Activated gamma-delta T cell treated with anti-CD3 and anti-CD28 coated beads, Interleukin-2, amount 50 U/mL, for 16 hours (primary cell): ENCODE data around the gene VWA8.
"Not testable (repeated sequence)": the region's sequence is repeated elsewhere in the genome, so short reads cannot be mapped to it uniquely, and the experiment has no call there.

Experiments
- DNase-seq: peaks from one replicate; pipeline ENCODE4 v3.0.0-alpha.2; 2020; ENCODE audit warnings: low read depth

VWA8 gene

GRCh38 chr13:41552031-41552430 is 408.9 kb downstream of the VWA8 start:
- no peak for DNase-seq

- DNase-seq = no peak
These were observed 410.6 kb downstream of the VWA8 start for GRCh38 chr13:41550276-41550675.

- DNase-seq = no peak
These were observed 411.4 kb downstream of the VWA8 start for GRCh38 chr13:41549491-41549890.

GRCh38 chr13:41548910-41549309 is 412.0 kb downstream of the VWA8 start:
- DNase-seq = no peak

- no peak for DNase-seq
These were observed 412.9 kb downstream of the VWA8 start for GRCh38 chr13:41548031-41548430.

- no peak for DNase-seq
These were observed 413.5 kb downstream of the VWA8 start for GRCh38 chr13:41547251-41548000.

GRCh38 chr13:41546372-41547190 is 414.3 kb downstream of the VWA8 start:
- no peak for DNase-seq

GRCh38 chr13:41545432-41545707 is 415.5 kb downstream of the VWA8 start:
- DNase-seq = no peak

- DNase-seq = no peak
These were observed 417.1 kb downstream of the VWA8 start for GRCh38 chr13:41543664-41544300.

GRCh38 chr13:41542799-41543198 is 418.1 kb downstream of the VWA8 start:
- not testable (repeated sequence) for DNase-seq

GRCh38 chr13:41542281-41542680 is 418.6 kb downstream of the VWA8 start:
- no peak for DNase-seq

- no peak for DNase-seq
These were observed 419.6 kb downstream of the VWA8 start for GRCh38 chr13:41541142-41541938.

GRCh38 chr13:41540240-41540639 is 420.7 kb downstream of the VWA8 start:
- DNase-seq = not testable (repeated sequence)

GRCh38 chr13:41533266-41534052 is 427.4 kb downstream of the VWA8 start:
- no peak for DNase-seq

- DNase-seq = no peak
These were observed 432.9 kb downstream of the VWA8 start for GRCh38 chr13:41528021-41528420.

GRCh38 chr13:41520660-41521630 is 440.0 kb downstream of the VWA8 start:
- no peak for DNase-seq

GRCh38 chr13:41520016-41520659 is 440.8 kb downstream of the VWA8 start:
- DNase-seq = no peak
